ENCODE measurements around the gene CYB5R3.

DNA sequence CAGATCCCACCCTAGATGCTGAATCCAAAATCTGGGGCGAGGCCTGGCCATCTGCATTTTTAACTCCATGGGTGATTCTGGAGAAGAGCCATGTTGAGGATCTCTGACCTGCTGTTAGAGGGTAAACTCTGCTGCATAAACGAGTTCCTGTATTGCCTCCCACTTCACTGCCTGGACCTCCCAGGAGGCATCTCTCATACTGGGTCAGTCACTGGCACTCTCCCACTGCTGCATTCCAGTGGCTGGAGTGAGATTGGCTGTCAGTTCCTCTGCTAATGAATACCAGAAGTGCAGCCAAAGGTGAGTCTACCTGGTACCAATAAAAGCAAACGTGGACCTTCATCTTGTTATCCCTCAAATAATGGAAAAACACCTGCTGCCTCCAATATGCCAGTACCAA is 44.8 kb downstream of the CYB5R3 start:
- TF ChIP-seq POLR2AphosphoS5 (IDR thresholded peaks at IDR 0.05): no peak
- TF ChIP-seq, protein P1, sequence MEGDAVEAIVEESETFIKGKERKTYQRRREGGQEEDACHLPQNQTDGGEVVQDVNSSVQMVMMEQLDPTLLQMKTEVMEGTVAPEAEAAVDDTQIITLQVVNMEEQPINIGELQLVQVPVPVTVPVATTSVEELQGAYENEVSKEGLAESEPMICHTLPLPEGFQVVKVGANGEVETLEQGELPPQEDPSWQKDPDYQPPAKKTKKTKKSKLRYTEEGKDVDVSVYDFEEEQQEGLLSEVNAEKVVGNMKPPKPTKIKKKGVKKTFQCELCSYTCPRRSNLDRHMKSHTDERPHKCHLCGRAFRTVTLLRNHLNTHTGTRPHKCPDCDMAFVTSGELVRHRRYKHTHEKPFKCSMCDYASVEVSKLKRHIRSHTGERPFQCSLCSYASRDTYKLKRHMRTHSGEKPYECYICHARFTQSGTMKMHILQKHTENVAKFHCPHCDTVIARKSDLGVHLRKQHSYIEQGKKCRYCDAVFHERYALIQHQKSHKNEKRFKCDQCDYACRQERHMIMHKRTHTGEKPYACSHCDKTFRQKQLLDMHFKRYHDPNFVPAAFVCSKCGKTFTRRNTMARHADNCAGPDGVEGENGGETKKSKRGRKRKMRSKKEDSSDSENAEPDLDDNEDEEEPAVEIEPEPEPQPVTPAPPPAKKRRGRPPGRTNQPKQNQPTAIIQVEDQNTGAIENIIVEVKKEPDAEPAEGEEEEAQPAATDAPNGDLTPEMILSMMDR (IDR thresholded peaks at IDR 0.05 in 8 of 11, conservative IDR thresholded peaks at IDR 0.05 in 3 of 11): no peak
